Measurements from ENCODE around the gene RAB44.
"Not testable (repeated sequence)": the region's sequence is repeated elsewhere in the genome, so short reads cannot be mapped to it uniquely, and the experiment has no call there.

Gene RAB44

GRCh38 chr6:36686668-36687513, 10.7 kb upstream of the RAB44 start:
- DNase-seq = no peak

- no peak for DNase-seq
These were observed 9.4 kb upstream of the RAB44 start for GRCh38 chr6:36688063-36688738.

GRCh38 chr6:36688739-36689075, 8.9 kb upstream of the RAB44 start:
- DNase-seq = no peak

- DNase-seq = no peak
These were observed 6.6 kb upstream of the RAB44 start for GRCh38 chr6:36691011-36691410.

GRCh38 chr6:36691612-36692011, 6.0 kb upstream of the RAB44 start:
- DNase-seq = peak; percentile 20

GRCh38 chr6:36692220-36692619, 5.4 kb upstream of the RAB44 start:
- DNase-seq = peak; percentile 36

GRCh38 chr6:36692861-36693702, 4.5 kb upstream of the RAB44 start:
- DNase-seq = no peak

GRCh38 chr6:36694616-36695015, 3.0 kb upstream of the RAB44 start:
- DNase-seq = no peak

GRCh38 chr6:36695414-36695813, 2.2 kb upstream of the RAB44 start:
- DNase-seq = no peak

- DNase-seq = no peak
These were observed 570 bp downstream of the RAB44 start for GRCh38 chr6:36698196-36698595.

GRCh38 chr6:36698871-36699271, 1.2 kb downstream of the RAB44 start:
- DNase-seq = no peak

- DNase-seq = no peak
These were observed 1.7 kb downstream of the RAB44 start for GRCh38 chr6:36699348-36699747.

- DNase-seq = no peak
These were observed 2.6 kb downstream of the RAB44 start for GRCh38 chr6:36700071-36700812.

- DNase-seq = no peak
These were observed 3.2 kb downstream of the RAB44 start for GRCh38 chr6:36700831-36701230.

- DNase-seq = no peak
These were observed 3.9 kb downstream of the RAB44 start for GRCh38 chr6:36701401-36701991.

- DNase-seq = no peak
These were observed 5.0 kb downstream of the RAB44 start for GRCh38 chr6:36702656-36703055.

- no peak for DNase-seq
These were observed 5.5 kb downstream of the RAB44 start for GRCh38 chr6:36703081-36703606.

- no peak for DNase-seq
These were observed 6.4 kb downstream of the RAB44 start for GRCh38 chr6:36703982-36704381.

- DNase-seq = not testable (repeated sequence)
These were observed 7.4 kb downstream of the RAB44 start for GRCh38 chr6:36704961-36705577.

- DNase-seq = no peak
These were observed 8.7 kb downstream of the RAB44 start for GRCh38 chr6:36706339-36706738.

- DNase-seq = no peak
These were observed 15.2 kb downstream of the RAB44 start for GRCh38 chr6:36712816-36713215.

- no peak for DNase-seq
These were observed 16.2 kb downstream of the RAB44 start for GRCh38 chr6:36713846-36714245.
